NCI-H510A (cell line): ENCODE measurements around the gene MAD1L1.
"Not testable (repeated sequence)": the region's sequence is repeated elsewhere in the genome, so short reads cannot be mapped to it uniquely, and the experiment has no call there.

Experiments used
- DNase-seq: peaks from one replicate; lab custom pipeline; 2025; lab: John Stamatoyannopoulos, UW

Gene MAD1L1

GRCh38 chr7:1851721-1852516 lies 380.8 kb downstream of the MAD1L1 start:
- DNase-seq = peak; percentile 90

- no peak for DNase-seq
Measured at GRCh38 chr7:1850976-1851571, 381.7 kb downstream of the MAD1L1 start.

GRCh38 chr7:1850111-1850975 lies 382.4 kb downstream of the MAD1L1 start:
- DNase-seq = no peak

GRCh38 chr7:1849351-1850041 lies 383.2 kb downstream of the MAD1L1 start:
- DNase-seq = no peak

- DNase-seq = no peak
Measured at GRCh38 chr7:1848911-1849311, 383.8 kb downstream of the MAD1L1 start.

GRCh38 chr7:1848013-1848640 lies 384.6 kb downstream of the MAD1L1 start:
- no peak for DNase-seq

- DNase-seq = no peak
Measured at GRCh38 chr7:1847260-1848001, 385.3 kb downstream of the MAD1L1 start.

GRCh38 chr7:1846331-1847065 lies 386.2 kb downstream of the MAD1L1 start:
- no peak for DNase-seq

- DNase-seq = no peak
Measured at GRCh38 chr7:1845536-1846311, 387.0 kb downstream of the MAD1L1 start.

- DNase-seq = no peak
Measured at GRCh38 chr7:1844951-1845390, 387.8 kb downstream of the MAD1L1 start.

- DNase-seq = no peak
Measured at GRCh38 chr7:1844336-1844950, 388.3 kb downstream of the MAD1L1 start.

GRCh38 chr7:1843921-1844335 lies 388.8 kb downstream of the MAD1L1 start:
- no peak for DNase-seq

- DNase-seq = no peak
Measured at GRCh38 chr7:1843271-1843861, 389.4 kb downstream of the MAD1L1 start.

- DNase-seq = no peak
Measured at GRCh38 chr7:1842321-1843221, 390.2 kb downstream of the MAD1L1 start.

- not testable (repeated sequence) for DNase-seq
Measured at GRCh38 chr7:1841286-1842021, 391.3 kb downstream of the MAD1L1 start.

GRCh38 chr7:1840744-1841143 lies 392.0 kb downstream of the MAD1L1 start:
- not testable (repeated sequence) for DNase-seq

GRCh38 chr7:1839701-1840100 lies 393.0 kb downstream of the MAD1L1 start:
- no peak for DNase-seq
